Ramos (cell line): Measurements from ENCODE around the gene ZNF581.

ENCODE experiments used
- in situ Hi-C: fragments of 300-500 bp; cut with MboI; formaldehyde crosslinking; loops from one replicate; pipeline ENCODE4 v1.14.3; 2022; ENCODE audit warnings: low sequenced_read_pairs; ENCODE audit not compliant: unreplicated experiment

Gene ZNF581

GRCh38 chr19:55673889-55674288 is 30.4 kb downstream of the ZNF581 start:
- in situ Hi-C loops: loop anchor here (25.0 kb wide), 1 partner anchor 1487 kb away; the partner anchor contains the start of genes MBOAT7 and TSEN34

GRCh38 chr19:55674459-55674840 is 31.0 kb downstream of the ZNF581 start:
- in situ Hi-C loops: loop anchor here (25.0 kb wide), 1 partner anchor 1487 kb away; the partner anchor contains the start of genes MBOAT7 and TSEN34

GRCh38 chr19:55674841-55675660 is 31.6 kb downstream of the ZNF581 start, which contains the start of gene EPN1:
Gene EPN1 (plus strand): TSS chr19:55675226. CDS start chr19:55678628, 3,402 bp downstream.
- in situ Hi-C loops: loop anchor here (25.0 kb wide), 1 partner anchor 1488 kb away; the partner anchor contains the start of genes MBOAT7 and TSEN34

GRCh38 chr19:55675661-55676354 is 32.4 kb downstream of the ZNF581 start:
- in situ Hi-C loops: no loop called here

- in situ Hi-C loops: no loop called here
Observed at GRCh38 chr19:55676383-55676782, 32.9 kb downstream of the ZNF581 start.

GRCh38 chr19:55676889-55677505 is 33.5 kb downstream of the ZNF581 start:
- in situ Hi-C loops: no loop called here

- in situ Hi-C loops: no loop called here
Observed at GRCh38 chr19:55677572-55678028, 34.2 kb downstream of the ZNF581 start.

- in situ Hi-C loops: no loop called here
Observed at GRCh38 chr19:55678121-55678671, 34.7 kb downstream of the ZNF581 start.

- in situ Hi-C loops: no loop called here
Observed at GRCh38 chr19:55679343-55680257, 36.2 kb downstream of the ZNF581 start.

GRCh38 chr19:55680339-55681130 is 37.1 kb downstream of the ZNF581 start:
- in situ Hi-C loops: no loop called here

GRCh38 chr19:55681131-55682092 is 38.0 kb downstream of the ZNF581 start:
- in situ Hi-C loops: no loop called here

- in situ Hi-C loops: no loop called here
Observed at GRCh38 chr19:55683449-55684261, 40.2 kb downstream of the ZNF581 start.

- in situ Hi-C loops: no loop called here
Observed at GRCh38 chr19:55684946-55685681, 41.7 kb downstream of the ZNF581 start.

GRCh38 chr19:55685776-55686175 is 42.3 kb downstream of the ZNF581 start:
- in situ Hi-C loops: no loop called here

- in situ Hi-C loops: no loop called here
Observed at GRCh38 chr19:55686311-55687050, 43.0 kb downstream of the ZNF581 start.
